ENCODE results near the gene SSTR3. TPM values are rescaled to one million over a fixed set of nuclear protein-coding genes. Genes with fewer than 3 reads are reported as not detected.

SSTR3 gene
- total and polyA plus RNA-seq, 5 experiments from 2014 or later = 2.9 to 13.7 (median 7.3) TPM

- Mint-ChIP-seq H3K27me3 (no peaks in the 10 kb centered on the region), H3K36me3 (no peaks in the 10 kb centered on the region), H3K27ac (peak overlapping the region in 8 of 10 donors; percentile 73 to 96 (median 86)), H3K9me3 (no peaks in the 10 kb centered on the region), H3K4me1 (peaks cover 37 to 88% (median 77%) of the 10 kb centered on the region in 4 donors), H3K4me3 (peak overlapping the region in 5 of 10 donors; percentile 26 to 60 (median 45))
- POLR2A ChIA-PET = interaction anchor here (3.6 to 5.0 kb wide), 5 partner anchors 16 to 66 kb away, joined by 30 to 65 read pairs (median 42); partner anchors contain the start of gene IL2RB
- no peak for ATAC-seq
- DNase-seq = peak in 1 of 10 donors; percentile 0
Measured at GRCh38 chr22:37164505-37164887, 47.8 kb downstream of the SSTR3 start.

- H3K9me3 Mint-ChIP-seq = no peaks in the 10 kb centered on the region
- H3K4me1 Mint-ChIP-seq = peaks cover 34 to 88% (median 71%) of the 10 kb centered on the region in 4 donors
- POLR2A ChIA-PET = interaction anchor here (0.8 to 5.0 kb wide), 5 partner anchors 15 to 67 kb away, joined by 3 to 42 read pairs (median 4); partner anchors contain the start of gene IL2RB
- H3K27ac Mint-ChIP-seq = peak overlapping the region in 9 of 10 donors; percentile 19 to 97 (median 94)
- ATAC-seq = no peak
- DNase-seq = no peak
- peak overlapping the region in 3 of 10 donors; percentile 39 to 74 (median 60) for H3K4me3 Mint-ChIP-seq
- H3K36me3 Mint-ChIP-seq = no peaks in the 10 kb centered on the region
- H3K27me3 Mint-ChIP-seq = no peaks in the 10 kb centered on the region
Measured at GRCh38 chr22:37163575-37164504, 48.4 kb downstream of the SSTR3 start.

- POLR2A ChIA-PET = interaction anchor here (0.8 to 5.0 kb wide), 8 partner anchors 11 to 69 kb away, joined by 3 to 42 read pairs (median 4); partner anchors contain the start of gene IL2RB
- no peaks in the 10 kb centered on the region for H3K9me3 Mint-ChIP-seq
- peak overlapping the region; percentile 90 to 97 (median 96) for H3K27ac Mint-ChIP-seq
- H3K36me3 Mint-ChIP-seq = no peaks in the 10 kb centered on the region
- ATAC-seq = no peak
- H3K27me3 Mint-ChIP-seq = no peaks in the 10 kb centered on the region
- DNase-seq = no peak
- H3K4me1 Mint-ChIP-seq = peaks cover 28 to 86% (median 63%) of the 10 kb centered on the region in 4 donors
- H3K4me3 Mint-ChIP-seq = peak overlapping the region in 8 of 10 donors; percentile 5 to 74 (median 67)
Measured at GRCh38 chr22:37163096-37163489, 49.2 kb downstream of the SSTR3 start.

- Mint-ChIP-seq H3K36me3 (no peaks in the 10 kb centered on the region), H3K27me3 (no peaks in the 10 kb centered on the region), H3K4me1 (peaks cover 22 to 86% (median 62%) of the 10 kb centered on the region in 4 donors), H3K27ac (peak overlapping the region; percentile 90 to 97 (median 96)), H3K9me3 (no peaks in the 10 kb centered on the region), H3K4me3 (peak overlapping the region; percentile 25 to 74 (median 66))
- DNase-seq (peak in 9 of 10 donors; percentile 27 to 73 (median 59)), ATAC-seq (peak; percentile 73 to 80)
- POLR2A ChIA-PET = interaction anchor here (0.7 to 5.0 kb wide), 10 partner anchors 10 to 94 kb away, joined by 3 to 42 read pairs (median 4); partner anchors contain the start of gene IL2RB
Measured at GRCh38 chr22:37162221-37163095, 49.8 kb downstream of the SSTR3 start.

DNA sequence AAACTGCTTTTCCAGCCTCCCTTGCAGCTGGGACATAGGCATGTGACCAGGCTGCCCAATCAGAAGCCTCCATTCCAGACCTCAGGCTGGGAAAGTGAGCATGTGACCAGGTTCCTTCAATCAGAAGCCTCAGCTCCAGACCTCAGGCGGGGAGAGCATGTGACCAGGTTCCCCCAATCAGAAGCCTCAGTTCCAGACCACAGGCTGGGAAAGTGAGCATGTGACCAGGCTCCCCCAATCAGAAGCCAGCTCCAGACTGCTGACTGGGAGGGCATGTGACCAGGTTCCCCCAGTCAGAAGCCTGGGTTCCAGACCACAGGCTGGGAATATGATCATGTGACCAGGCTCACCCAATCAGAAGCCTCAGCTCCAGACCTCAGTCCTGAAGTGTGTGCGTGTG is 50.8 kb downstream of the SSTR3 start:
- H3K9me3 Mint-ChIP-seq = no peaks in the 10 kb centered on the region
- ATAC-seq = no peak
- no peak for DNase-seq
- H3K4me1 Mint-ChIP-seq = peaks cover 17 to 85% (median 56%) of the 10 kb centered on the region in 4 donors
- no peaks in the 10 kb centered on the region for H3K36me3 Mint-ChIP-seq
- POLR2A ChIA-PET = interaction anchor here (0.5 to 5.0 kb wide), 8 partner anchors 9 to 93 kb away, joined by 3 to 42 read pairs (median 4); partner anchors contain the start of gene IL2RB
- peak overlapping the region; percentile 37 to 97 (median 70) for H3K27ac Mint-ChIP-seq
- H3K27me3 Mint-ChIP-seq = no peaks in the 10 kb centered on the region
- no peak overlapping the region for H3K4me3 Mint-ChIP-seq

GRCh38 chr22:37160027-37160426 is 52.2 kb downstream of the SSTR3 start:
- peak overlapping the region in 7 of 10 donors; percentile 31 to 77 (median 60) for H3K27ac Mint-ChIP-seq
- POLR2A ChIA-PET = interaction anchor here (2.6 to 5.0 kb wide), 2 partner anchors 11 to 38 kb away, joined by 18 to 42 read pairs; partner anchors contain the start of gene IL2RB
- ATAC-seq (no peak), DNase-seq (no peak)
- no peaks in the 10 kb centered on the region for H3K27me3 Mint-ChIP-seq
- no peaks in the 10 kb centered on the region for H3K36me3 Mint-ChIP-seq
- peak overlapping the region in 1 of 10 donors; percentile 14 for H3K4me3 Mint-ChIP-seq
- H3K4me1 Mint-ChIP-seq = peaks cover 19 to 77% (median 44%) of the 10 kb centered on the region in 4 donors
- no peaks in the 10 kb centered on the region for H3K9me3 Mint-ChIP-seq

DNA sequence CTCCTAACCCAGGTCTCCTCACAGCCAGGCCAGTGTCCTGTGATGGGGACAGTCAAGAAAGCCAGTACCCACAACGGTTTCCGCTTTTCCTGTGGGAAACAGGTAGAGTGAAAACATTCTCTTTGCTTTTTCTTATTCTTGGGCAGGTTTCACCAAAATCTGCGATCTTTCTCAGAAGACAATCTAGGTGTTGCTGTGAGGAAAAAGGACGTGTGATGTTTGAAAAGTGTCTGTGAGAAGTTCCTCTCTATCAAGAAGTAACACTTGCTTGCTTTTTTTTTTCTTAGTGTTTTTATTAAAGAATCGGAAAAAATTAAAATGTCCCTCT is 53.4 kb downstream of the SSTR3 start:
- ATAC-seq = no peak
- no peaks in the 10 kb centered on the region for H3K36me3 Mint-ChIP-seq
- H3K9me3 Mint-ChIP-seq = no peaks in the 10 kb centered on the region
- H3K27me3 Mint-ChIP-seq = no peaks in the 10 kb centered on the region
- DNase-seq = no peak
- H3K4me1 Mint-ChIP-seq = peaks cover 19 to 67% (median 35%) of the 10 kb centered on the region in 4 donors
- peak overlapping the region in 1 of 10 donors; percentile 50 for H3K4me3 Mint-ChIP-seq
- peak overlapping the region in 4 of 10 donors; percentile 15 to 80 (median 58) for H3K27ac Mint-ChIP-seq
- POLR2A ChIA-PET = no interaction called here

GRCh38 chr22:37157516-37158285 is 54.6 kb downstream of the SSTR3 start:
- H3K27ac Mint-ChIP-seq = peak overlapping the region in 4 of 10 donors; percentile 26 to 72 (median 58)
- H3K4me3 Mint-ChIP-seq = no peak overlapping the region
- no peaks in the 10 kb centered on the region for H3K9me3 Mint-ChIP-seq

DNA sequence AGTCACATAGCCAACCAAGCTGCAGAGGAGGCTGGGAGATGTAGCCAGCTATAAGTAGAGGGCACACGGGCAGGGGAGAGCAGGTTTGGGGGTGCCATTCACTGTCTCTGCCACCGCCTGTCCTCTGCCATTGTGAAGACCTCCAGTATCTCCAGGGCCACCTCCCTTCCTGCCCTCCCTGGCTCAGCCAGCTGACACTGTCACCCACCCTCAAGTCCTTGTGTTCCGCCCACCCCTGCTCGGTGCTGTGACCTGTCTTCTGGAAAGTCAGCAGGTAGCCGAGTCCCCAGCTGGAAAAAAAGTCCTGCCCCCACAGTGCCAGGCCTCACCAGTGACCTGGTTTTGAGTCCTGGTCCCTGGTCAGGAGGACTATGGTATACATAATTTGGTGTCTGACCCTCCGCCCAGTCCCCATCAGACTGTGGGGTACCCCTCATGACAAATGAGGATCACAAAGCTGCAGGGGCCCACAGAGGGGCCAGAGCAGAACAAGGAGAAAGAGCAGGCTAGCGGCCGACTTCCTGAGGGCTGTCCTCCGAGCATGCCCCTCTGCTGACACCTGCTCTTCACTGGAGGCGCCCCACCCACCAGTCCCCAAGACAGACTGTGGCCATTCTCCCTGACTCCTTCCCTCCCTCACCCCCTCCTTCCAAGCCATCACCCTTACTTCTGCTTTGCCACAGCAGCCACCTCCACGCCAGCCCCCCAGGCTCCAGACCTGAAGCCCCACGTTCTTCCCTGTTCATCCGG is 55.4 kb downstream of the SSTR3 start:
- ATAC-seq (no peak), DNase-seq (peak in 1 of 10 donors; percentile 2)
- H3K27me3 Mint-ChIP-seq = no peaks in the 10 kb centered on the region
- H3K4me3 Mint-ChIP-seq = peak overlapping the region in 1 of 10 donors; percentile 22
- H3K4me1 Mint-ChIP-seq = peaks cover 12 to 47% (median 16%) of the 10 kb centered on the region in 4 donors
- POLR2A ChIA-PET = interaction anchor here (1.3 kb wide), 1 partner anchor 10 kb away, joined by 3 read pairs; no protein-coding TSS in a partner anchor
- H3K9me3 Mint-ChIP-seq = no peaks in the 10 kb centered on the region
- peak overlapping the region in 3 of 10 donors; percentile 25 to 72 (median 58) for H3K27ac Mint-ChIP-seq
- H3K36me3 Mint-ChIP-seq = no peaks in the 10 kb centered on the region

More at GRCh38 chr22:37157516-37158285, 54.6 kb downstream of the SSTR3 start:
- H3K27me3 Mint-ChIP-seq = no peaks in the 10 kb centered on the region
- POLR2A ChIA-PET = interaction anchor here (0.7 to 1.3 kb wide), 2 partner anchors 8 to 9 kb away, joined by 3 read pairs; partner anchors contain the start of gene IL2RB
- DNase-seq = peak in 1 of 10 donors; percentile 6
- H3K4me1 Mint-ChIP-seq = peaks cover 16 to 54% (median 24%) of the 10 kb centered on the region in 4 donors
- ATAC-seq = no peak
- H3K36me3 Mint-ChIP-seq = no peaks in the 10 kb centered on the region

DNA sequence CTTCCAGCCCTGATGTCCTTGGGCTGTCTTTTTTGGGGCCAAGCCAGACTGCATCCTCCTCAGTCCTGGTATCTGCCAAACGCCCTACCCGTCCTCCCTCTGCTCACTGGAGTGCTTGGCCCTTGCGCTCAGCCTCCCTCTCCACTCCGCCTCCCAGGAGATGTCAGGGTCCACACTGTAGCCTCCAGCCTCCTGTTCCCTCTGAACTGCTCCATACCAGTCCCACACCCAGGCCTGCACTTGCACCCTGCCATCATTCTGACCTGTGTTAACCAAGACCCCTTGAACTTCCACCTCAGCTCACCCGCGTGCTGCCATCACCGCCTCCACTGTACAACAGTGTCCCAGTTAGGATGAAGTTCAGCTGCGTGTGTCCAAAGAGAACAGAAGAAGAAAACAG is 56.3 kb downstream of the SSTR3 start:
- H3K36me3 Mint-ChIP-seq = no peaks in the 10 kb centered on the region
- H3K27ac Mint-ChIP-seq = peak overlapping the region in 7 of 10 donors; percentile 2 to 83 (median 43)
- ATAC-seq (no peak), DNase-seq (peak in 1 of 10 donors; percentile 27)
- peak overlapping the region in 1 of 10 donors; percentile 34 for H3K4me3 Mint-ChIP-seq
- peaks cover 0 to 6% (median 0%) of the 10 kb centered on the region in 9 donors for H3K9me3 Mint-ChIP-seq
- H3K27me3 Mint-ChIP-seq = no peaks in the 10 kb centered on the region
- peaks cover 14 to 49% (median 20%) of the 10 kb centered on the region in 4 donors for H3K4me1 Mint-ChIP-seq
- POLR2A ChIA-PET = interaction anchor here (1.3 kb wide), 1 partner anchor 11 kb away, joined by 3 read pairs; no protein-coding TSS in a partner anchor

Data from naive thymus-derived CD8-positive, alpha-beta T cell (primary cell).